Keratinocyte (primary cell): ENCODE results near the gene OR4E1.

Experiments
- CTCF ChIP-seq, 3 experiments: IDR thresholded peaks in 1 of 3; conservative IDR thresholded peaks in 1 of 3; optimal IDR thresholded peaks in 1 of 3; 2 replicates in 2 of 3; 3 replicates in 1 of 3; pipeline versions ENCODE3 to v1.5.1; 2011; ENCODE audit warnings: low read length in 3 of 3, mild to moderate bottlenecking in 3 of 3, moderate library complexity in 2 of 3, control low read depth in 1 of 3, inconsistent platforms in 1 of 3; ENCODE audit not compliant: insufficient read depth in 2 of 3; ENCODE audit errors: extremely low read depth in 1 of 3
- EZH2 ChIP-seq: IDR thresholded peaks from one replicate; pipeline ENCODE4 v1.6.1; 2012; ENCODE audit warnings: inconsistent platforms, mild to moderate bottlenecking, low read length, moderate library complexity

- no peak for TF ChIP-seq CTCF (optimal IDR thresholded peaks at IDR 0.05 in 1 of 3, IDR thresholded peaks at IDR 0.05 in 1 of 3, conservative IDR thresholded peaks at IDR 0.05 in 1 of 3; ENCODE audit: extremely low read depth in 1 of 3, insufficient read depth in 2 of 3, low read length in 3 of 3)
- no peak for TF ChIP-seq EZH2
These were observed at the start of gene OR4E1 for GRCh38 chr14:21673718-21674117.
